22Rv1 (cell line): Measurements from ENCODE around the gene LRRTM4.

Experiments used
- H3K27ac ChIP-seq: fragments of 450-650 bp; 2 replicates; pipeline ENCODE4 v1.5.1; 2017
- ZFX ChIP-seq: fragments of 450-650 bp; IDR thresholded peaks from 2 replicates; pipeline ENCODE4 v1.6.1; 2017; ENCODE audit warnings: antibody characterized with exemption, borderline replicate concordance
- TF ChIP-seq, protein P1 (sequence below): fragments of 450-650 bp; IDR thresholded peaks from 2 replicates; pipeline ENCODE4 v1.5.1; 2017; ENCODE audit warnings: mild to moderate bottlenecking

Gene LRRTM4

DNA sequence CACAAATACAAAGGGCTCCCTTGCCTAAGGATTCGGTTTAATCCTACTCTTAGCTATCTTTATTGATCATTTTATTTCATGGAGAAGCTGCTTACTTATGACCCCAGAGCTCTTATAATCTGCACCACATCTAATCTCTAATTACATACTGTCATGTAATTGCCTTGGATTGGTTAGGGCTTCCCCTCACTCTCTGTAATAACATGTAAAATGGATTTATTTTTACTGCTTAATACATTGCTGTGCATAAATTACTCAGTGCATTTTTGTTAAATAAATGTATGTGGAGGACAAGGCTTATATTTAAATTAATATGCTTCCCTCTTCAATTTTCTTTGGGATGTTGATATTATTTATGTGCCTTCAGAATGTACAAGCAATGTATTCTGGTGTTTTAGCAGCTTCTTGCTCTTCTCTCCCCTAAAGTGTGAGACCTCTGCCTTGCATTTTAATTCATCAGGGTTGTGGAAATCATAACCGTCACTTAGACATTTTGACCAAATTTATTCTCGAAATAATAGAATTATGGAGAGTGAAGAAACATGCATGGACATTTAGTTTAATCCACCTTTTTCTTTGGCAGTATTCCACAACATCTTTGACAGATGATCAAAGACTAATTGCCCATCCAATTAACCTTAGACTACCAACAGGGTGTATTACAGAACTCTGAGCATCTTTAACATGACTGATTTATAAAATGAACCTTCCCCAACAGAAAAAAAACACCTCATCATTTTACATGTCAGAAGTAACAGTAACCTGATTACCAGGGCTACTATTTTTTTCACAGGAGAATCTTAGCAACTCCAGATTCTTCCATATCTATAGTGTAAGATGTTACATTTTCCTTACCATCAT lies 692.6 kb downstream of the LRRTM4 start:
- H3K27ac ChIP-seq = no peak overlapping the region
- no peak for TF ChIP-seq ZFX
- TF ChIP-seq, protein P1, sequence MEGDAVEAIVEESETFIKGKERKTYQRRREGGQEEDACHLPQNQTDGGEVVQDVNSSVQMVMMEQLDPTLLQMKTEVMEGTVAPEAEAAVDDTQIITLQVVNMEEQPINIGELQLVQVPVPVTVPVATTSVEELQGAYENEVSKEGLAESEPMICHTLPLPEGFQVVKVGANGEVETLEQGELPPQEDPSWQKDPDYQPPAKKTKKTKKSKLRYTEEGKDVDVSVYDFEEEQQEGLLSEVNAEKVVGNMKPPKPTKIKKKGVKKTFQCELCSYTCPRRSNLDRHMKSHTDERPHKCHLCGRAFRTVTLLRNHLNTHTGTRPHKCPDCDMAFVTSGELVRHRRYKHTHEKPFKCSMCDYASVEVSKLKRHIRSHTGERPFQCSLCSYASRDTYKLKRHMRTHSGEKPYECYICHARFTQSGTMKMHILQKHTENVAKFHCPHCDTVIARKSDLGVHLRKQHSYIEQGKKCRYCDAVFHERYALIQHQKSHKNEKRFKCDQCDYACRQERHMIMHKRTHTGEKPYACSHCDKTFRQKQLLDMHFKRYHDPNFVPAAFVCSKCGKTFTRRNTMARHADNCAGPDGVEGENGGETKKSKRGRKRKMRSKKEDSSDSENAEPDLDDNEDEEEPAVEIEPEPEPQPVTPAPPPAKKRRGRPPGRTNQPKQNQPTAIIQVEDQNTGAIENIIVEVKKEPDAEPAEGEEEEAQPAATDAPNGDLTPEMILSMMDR = no peak

DNA sequence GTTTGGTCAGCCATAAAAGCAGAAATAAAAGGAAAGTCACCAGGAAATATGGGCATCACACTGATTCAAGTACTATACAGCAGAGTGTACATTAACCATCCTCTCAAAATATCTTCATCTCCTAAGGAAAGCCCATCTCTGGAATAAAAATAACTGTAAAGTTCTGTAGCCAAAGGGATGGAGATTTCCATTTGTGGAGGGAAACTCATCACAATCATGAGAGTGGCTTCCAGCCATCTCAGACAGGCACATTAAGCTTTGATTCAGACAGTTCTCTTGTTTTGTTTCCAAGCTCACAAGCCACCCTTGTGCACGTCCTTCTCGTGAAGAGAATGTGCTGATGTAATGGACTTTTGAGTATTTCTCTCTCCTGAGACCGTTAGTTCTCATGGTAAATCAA lies 695.5 kb downstream of the LRRTM4 start:
- no peak for TF ChIP-seq ZFX
- TF ChIP-seq, protein P1 = no peak
- no peak overlapping the region for H3K27ac ChIP-seq

DNA sequence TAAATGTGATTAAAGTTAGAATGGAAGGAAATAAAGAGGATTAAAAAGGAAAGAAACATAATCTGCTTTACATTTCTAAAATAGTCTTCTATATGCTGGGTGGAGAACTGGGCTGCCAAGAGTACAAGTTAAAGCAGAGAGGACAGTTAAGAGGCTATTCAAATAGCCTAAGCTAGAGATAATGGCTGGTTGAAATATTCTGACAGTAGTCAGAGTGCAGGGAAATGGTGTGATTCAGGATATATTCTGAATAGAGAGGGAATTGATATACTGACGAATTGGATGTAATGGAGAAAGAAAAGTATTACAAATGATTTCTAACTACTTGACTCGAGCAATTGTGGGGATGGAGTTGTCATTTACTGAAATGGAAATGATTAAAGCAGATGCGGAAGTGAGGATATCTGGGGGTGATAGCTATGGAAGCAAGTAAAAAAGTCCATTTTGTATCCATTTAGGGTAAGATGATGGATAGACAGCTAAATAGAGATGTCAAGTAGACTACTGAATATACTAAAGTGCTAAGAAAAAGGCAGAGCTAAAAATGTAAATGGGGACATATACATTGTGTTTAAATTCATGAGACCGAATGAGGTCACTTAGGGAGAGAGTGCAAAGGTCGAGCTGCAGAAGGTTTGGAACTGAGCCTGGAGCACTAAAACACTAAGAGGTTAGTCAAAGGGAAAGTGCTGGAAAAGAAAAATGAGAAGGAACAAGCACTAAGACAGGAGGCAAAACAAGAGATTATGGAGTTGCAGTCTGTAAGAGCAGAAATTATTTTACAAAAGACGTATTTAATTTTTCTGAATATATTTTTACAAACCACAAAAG lies 696.8 kb downstream of the LRRTM4 start:
- no peak for TF ChIP-seq ZFX
- TF ChIP-seq, protein P1 = no peak
- H3K27ac ChIP-seq = peak overlapping the region; percentile 13; the same call in 1 of the 2 replicates

DNA sequence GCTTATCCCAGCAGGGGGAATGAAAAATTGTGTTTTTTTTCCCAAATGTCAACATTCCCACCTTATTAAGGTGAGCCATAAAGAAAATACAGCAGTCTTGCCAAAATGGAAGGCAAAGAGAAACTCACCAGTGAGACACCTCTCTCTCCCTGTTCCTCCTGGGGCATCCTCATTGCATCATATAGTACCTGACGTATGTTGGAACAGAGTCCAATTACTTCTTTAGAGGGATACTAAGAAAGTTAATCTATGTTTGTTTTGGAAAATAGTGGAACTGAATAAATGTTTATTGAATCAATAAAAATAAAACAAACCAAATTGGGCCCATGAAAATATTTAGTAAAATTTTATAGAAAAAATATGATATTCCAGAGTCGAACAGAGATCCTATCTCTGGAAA lies 700.4 kb downstream of the LRRTM4 start:
- TF ChIP-seq, protein P1 = no peak
- no peak for TF ChIP-seq ZFX
- peak overlapping the region; percentile 81 for H3K27ac ChIP-seq

DNA sequence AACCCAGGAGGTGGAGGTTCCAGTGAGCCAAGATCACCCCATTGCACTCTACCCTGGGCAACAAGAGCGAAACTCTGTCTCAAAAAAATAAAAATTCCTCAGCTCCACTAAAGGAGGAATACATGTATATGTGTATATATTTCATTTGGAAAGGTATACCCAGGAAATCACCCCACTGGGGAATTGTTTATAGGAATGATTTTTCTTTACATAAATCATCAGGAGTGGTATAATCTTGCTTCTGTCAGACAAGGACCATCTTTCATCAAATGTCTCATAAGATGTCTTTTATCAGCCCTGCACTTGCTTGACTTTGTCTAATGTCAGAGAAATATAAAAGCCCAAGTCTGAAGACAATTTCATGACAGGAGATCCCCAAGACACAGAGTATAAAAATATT lies 709.1 kb downstream of the LRRTM4 start:
- TF ChIP-seq ZFX = no peak
- TF ChIP-seq, protein P1 = no peak
- H3K27ac ChIP-seq = no peak overlapping the region

DNA sequence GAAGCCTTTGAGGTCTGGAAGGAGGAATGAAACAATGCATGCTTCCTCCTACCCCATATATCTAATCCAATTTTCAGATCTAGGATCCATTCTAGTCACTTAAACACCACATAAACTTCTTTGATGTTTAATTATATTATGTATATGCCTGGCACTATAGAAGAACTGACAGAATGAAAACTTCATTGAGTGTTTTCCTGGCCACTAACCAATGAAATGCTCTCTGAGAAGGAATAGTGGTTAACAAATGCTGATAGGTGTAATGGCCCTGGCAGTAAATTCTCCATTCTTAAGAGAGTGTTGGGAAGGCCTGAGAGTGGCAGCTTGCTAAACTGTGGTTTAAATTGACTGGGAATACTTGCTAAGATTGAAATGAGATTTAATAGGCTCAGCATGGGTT lies 710.0 kb downstream of the LRRTM4 start:
- H3K27ac ChIP-seq = no peak overlapping the region
- no peak for TF ChIP-seq ZFX
- TF ChIP-seq, protein P1 = no peak
